GM19240 (cell line): ENCODE data around the gene GPR39.

Experiments
- DNase-seq: peaks from one replicate; pipeline ENCODE4 v3.0.0; 2011; ENCODE audit warnings: low spot score; ENCODE audit not compliant: insufficient read length

Gene GPR39

GRCh38 chr2:132442278-132442677 is 25.7 kb downstream of the GPR39 start:
- no peak for DNase-seq

- no peak for DNase-seq
These were observed 26.5 kb downstream of the GPR39 start for GRCh38 chr2:132443106-132443505.

GRCh38 chr2:132446444-132446843 is 29.8 kb downstream of the GPR39 start:
- no peak for DNase-seq

GRCh38 chr2:132448331-132448730 is 31.7 kb downstream of the GPR39 start:
- no peak for DNase-seq

- DNase-seq, result no peak
These were observed 32.2 kb downstream of the GPR39 start for GRCh38 chr2:132448771-132449170.

- DNase-seq, result no peak
These were observed 33.3 kb downstream of the GPR39 start for GRCh38 chr2:132449868-132450267.

GRCh38 chr2:132460781-132461180 is 44.2 kb downstream of the GPR39 start:
- DNase-seq, result no peak

GRCh38 chr2:132462236-132462635 is 45.6 kb downstream of the GPR39 start:
- DNase-seq, result no peak

GRCh38 chr2:132463719-132464118 is 47.1 kb downstream of the GPR39 start:
- DNase-seq, result no peak

- DNase-seq, result no peak
These were observed 49.3 kb downstream of the GPR39 start for GRCh38 chr2:132465917-132466316.

- no peak for DNase-seq
These were observed 49.9 kb downstream of the GPR39 start for GRCh38 chr2:132466428-132467028.

GRCh38 chr2:132468821-132469675 is 52.4 kb downstream of the GPR39 start:
- DNase-seq, result no peak

GRCh38 chr2:132470746-132471145 is 54.1 kb downstream of the GPR39 start:
- no peak for DNase-seq

GRCh38 chr2:132473174-132473883 is 56.7 kb downstream of the GPR39 start:
- DNase-seq, result no peak

GRCh38 chr2:132475615-132476014 is 59.0 kb downstream of the GPR39 start:
- DNase-seq, result no peak

- DNase-seq, result no peak
These were observed 60.8 kb downstream of the GPR39 start for GRCh38 chr2:132477436-132477835.

- no peak for DNase-seq
These were observed 61.4 kb downstream of the GPR39 start for GRCh38 chr2:132477962-132478361.

- DNase-seq, result no peak
These were observed 62.0 kb downstream of the GPR39 start for GRCh38 chr2:132478461-132479105.

GRCh38 chr2:132479155-132479554 is 62.5 kb downstream of the GPR39 start:
- DNase-seq, result no peak

GRCh38 chr2:132482821-132483220 is 66.2 kb downstream of the GPR39 start:
- no peak for DNase-seq

- DNase-seq, result no peak
These were observed 67.5 kb downstream of the GPR39 start for GRCh38 chr2:132484144-132484543.

GRCh38 chr2:132488491-132488890 is 71.9 kb downstream of the GPR39 start:
- DNase-seq, result no peak
